HS-27A (cell line): ENCODE measurements around the gene ACKR1.
A peak's percentile ranks its signal among the peaks of the same experiment; 100 is the strongest.

ENCODE experiments used
- DNase-seq: peaks from one replicate; pipeline ENCODE4 v3.0.0-alpha.2; 2012; ENCODE audit warnings: low read depth, missing footprints

ACKR1 gene

DNA sequence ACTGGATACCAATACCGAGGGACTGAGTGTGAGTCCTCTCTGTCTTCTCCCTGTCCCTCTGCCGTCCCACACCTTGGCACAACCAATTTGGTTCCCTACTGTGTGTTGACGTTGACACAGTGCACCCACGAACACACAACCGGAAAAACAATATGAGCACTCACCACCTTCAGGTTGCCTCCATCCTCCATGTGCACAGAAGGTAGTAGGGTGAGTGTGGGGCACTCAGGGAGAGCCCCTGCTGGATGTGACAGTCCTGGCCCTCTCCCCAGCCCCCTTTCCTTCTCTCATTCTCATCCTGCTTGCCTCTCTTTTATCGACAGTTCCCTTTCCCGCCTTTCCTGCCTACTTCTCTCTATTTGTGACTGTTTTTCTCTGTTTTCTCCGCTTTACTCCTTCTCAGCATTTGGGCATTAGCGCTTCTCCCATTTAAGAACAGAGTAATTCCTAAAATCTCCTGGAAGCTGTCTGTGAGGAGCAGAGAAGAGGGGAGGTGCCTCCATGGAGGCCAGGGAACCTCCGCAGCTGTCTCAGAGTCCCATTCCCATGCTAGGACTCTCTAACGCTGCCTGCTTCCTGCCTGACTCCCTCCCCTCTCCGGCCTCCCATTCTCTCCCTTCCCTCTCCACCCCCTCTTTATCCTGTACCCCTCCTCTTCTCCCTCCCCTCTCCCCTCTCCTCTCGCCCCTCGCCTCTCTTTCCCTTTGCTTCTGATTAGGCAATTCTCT lies 16.9 kb upstream of the ACKR1 start:
- DNase-seq, result no peak

DNA sequence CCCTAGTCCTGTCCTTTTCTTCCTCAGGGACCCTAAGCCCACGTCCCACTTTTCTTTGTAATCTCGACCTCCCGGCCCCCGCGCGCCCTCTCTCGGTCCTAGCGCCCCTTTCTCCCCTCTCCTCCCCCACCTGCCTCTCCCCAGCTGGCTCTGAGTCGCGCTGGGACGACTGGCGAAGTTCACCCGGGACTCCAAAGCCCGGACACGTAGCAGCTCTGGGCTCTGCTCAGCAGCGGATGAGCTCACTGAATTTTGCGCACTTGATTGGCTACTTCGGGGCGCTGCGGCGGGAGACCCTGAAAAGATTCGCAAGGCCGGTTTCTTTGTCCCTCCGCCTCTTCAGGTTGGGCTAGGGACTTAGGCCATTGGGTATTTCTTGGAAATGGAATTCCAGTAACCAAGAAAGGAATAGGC lies 16.3 kb upstream of the ACKR1 start:
- DNase-seq, result no peak

DNA sequence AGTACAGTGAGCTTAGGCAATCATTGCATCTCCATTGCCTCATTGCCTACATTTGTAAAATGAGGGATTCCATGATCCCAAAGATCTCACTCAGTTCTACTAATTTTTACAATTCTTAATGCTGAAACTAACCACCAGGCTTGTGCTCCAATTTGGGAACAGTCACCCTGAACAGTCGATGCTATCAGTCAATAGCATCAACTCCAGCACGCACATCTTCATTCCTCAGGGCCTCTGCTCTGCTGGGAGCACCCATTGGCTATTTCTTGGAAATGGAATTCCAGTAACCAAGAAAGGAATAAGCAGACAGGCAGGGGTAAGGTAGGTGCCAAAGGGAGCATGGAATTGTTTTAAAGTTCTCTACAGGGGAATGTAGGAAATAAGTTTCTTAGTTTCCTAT lies 14.2 kb upstream of the ACKR1 start:
- DNase-seq, result no peak

DNA sequence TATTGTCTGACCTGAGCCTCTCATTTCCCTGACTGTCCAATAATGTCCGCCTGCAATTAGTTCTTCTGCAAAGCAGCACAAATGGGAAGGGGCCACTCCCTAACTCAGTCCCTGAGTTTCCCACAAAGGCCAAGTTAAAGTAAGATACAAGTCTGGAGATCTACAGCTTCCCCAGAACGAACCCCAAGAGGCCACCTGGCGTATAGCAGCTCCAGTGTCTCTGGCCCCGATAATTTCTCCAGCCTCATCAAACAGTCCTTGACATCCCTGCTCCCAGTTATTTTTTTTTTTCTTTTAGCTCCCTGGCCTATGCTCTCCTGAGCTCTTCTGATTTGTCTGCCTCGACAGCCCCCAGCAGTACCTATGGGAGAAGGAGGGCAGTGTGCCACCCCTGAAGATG lies 8.1 kb upstream of the ACKR1 start:
- no peak for DNase-seq

DNA sequence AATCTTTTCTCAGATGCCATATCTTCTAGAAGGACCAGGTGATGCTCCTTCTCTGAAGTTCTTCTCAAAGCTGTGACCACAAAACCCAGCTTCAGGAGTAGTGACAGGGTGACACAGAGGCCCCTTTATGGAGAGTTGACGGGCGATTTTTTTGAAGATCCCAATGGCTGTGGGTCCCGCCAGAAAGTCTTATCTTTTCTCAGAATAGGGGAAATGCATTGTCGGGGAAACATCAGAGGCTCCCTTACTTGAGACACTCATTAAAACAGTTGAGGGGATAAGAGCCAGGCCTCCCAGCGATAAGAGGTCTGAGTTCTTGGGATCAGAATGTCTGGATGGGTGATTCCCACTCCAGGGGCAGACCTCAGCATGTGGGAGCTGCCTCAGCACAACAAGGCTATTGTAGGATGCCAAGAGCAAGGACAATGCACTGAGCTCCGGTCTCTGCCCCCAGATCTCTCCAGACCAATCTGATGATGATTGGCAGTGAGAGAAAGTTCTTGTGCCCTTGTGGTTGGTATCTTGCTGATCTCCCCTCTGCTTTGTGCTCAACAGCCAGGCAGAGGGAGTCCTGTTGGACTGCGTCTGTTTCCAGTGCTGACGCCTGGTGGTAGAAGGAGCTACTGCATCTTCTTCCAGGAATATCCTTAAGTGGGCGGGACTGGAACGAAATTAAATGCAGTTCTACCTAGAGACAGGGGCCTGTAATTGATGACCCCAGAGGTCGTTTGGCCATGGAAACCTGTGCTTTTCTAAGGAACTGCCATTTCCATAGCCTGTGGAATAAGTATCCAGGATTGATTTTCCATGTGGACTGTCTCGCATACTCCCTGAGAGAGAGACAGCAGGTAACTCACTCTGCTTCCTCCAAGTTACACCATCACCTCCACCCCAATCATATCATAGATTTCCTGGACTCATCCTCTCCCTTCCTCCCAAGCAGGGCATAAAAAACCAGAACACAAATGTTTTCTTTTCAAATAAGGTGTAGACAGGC lies 6.8 kb upstream of the ACKR1 start:
- peak; percentile 31 for DNase-seq

DNA sequence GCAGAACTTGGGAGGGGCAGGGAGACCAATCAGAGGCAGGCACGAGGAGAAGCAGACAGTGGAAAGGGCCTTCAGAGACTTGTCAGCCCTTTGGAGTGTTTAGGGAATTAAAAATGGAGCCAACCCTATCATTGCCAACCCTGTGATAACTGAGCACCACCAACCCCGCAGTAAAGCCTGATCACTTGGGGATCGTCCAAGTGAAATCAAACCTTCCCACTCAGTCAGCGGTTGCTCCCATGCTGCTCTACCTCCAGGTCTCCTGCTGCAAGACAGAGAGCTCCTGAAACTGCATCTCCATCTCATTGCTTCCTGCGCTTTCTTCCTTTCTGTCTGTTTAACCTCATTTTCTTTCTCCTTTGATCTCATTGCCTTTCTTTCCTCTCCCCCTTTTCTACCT lies 4.8 kb upstream of the ACKR1 start:
- DNase-seq, result no peak

DNA sequence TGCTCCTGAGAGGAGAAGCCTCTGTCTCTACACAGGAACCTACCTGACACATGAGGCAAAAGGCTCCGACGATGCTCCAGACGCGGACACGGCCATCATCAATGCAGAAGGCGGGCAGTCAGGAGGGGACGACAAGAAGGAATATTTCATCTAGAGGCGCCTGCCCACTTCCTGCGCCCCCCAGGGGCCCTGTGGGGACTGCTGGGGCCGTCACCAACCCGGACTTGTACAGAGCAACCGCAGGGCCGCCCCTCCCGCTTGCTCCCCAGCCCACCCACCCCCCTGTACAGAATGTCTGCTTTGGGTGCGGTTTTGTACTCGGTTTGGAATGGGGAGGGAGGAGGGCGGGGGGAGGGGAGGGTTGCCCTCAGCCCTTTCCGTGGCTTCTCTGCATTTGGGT lies 3.9 kb upstream of the ACKR1 start:
- DNase-seq, result no peak

DNA sequence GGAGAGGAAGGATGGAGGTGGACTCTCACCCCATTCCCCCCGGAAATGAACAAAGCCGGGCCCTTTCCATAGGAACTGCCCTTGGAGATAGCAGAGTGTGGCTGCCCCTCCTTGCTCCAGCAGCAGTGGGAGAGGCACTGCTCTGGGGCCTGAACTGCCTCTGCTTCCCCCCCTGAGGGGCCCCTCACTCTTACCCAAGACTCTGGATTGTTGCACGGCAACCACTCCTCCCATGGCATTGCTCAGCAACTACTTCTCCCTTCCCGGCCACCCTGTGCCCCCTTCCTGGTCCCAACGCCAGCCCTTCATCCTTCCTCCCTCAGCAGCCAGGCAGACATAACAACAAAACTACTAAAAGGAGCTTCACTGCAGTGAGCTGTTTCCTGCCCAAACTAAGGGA lies 3.0 kb upstream of the ACKR1 start:
- DNase-seq, result no peak

DNA sequence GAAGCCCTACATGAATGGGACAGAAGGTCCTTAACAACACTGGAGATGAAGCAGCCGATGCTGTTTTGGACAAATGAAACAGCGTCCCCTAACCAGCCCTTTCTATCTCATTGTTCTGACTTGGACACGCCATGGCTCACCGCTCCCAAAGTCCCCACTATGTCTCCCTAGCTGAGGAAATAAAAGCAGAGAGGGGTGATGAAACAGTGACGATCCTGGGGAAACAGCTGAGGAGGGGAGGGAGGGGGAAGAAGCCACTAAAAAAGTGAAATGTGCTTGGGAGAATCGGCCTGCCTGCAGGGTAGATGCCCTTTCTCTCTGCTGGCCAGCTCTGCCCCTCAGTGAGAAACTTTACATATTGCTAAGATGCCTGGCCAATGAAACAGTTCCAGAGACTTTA lies 1.1 kb upstream of the ACKR1 start:
- DNase-seq, result no peak

DNA sequence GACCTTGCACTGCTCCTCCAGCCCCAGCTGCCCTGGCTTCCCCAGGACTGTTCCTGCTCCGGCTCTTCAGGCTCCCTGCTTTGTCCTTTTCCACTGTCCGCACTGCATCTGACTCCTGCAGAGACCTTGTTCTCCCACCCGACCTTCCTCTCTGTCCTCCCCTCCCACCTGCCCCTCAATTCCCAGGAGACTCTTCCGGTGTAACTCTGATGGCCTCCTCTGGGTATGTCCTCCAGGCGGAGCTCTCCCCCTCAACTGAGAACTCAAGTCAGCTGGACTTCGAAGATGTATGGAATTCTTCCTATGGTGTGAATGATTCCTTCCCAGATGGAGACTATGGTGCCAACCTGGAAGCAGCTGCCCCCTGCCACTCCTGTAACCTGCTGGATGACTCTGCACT lies 550 bp downstream of the ACKR1 start:
- no peak for DNase-seq

DNA sequence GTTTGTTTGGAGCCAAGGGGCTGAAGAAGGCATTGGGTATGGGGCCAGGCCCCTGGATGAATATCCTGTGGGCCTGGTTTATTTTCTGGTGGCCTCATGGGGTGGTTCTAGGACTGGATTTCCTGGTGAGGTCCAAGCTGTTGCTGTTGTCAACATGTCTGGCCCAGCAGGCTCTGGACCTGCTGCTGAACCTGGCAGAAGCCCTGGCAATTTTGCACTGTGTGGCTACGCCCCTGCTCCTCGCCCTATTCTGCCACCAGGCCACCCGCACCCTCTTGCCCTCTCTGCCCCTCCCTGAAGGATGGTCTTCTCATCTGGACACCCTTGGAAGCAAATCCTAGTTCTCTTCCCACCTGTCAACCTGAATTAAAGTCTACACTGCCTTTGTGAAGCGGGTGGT lies 1.4 kb downstream of the ACKR1 start:
- no peak for DNase-seq

DNA sequence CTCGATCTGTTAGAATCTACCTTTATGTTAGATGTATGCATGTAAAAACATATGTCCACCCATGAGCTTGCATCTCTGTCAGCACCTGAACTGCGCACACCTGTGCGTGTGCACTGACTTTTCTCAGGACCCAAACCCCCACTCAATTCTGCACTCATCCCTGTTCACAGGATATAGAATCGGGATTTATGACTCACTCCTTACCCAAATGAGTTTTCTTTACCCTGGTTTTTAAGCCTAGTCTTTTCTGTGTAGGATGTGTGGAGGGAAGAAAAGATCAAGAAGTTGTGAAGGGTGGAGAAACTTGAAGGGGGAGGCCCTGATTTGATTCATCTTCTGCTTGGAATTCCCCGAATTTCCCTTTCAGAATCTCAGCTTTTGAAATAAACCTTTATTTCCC lies 2.4 kb downstream of the ACKR1 start:
- no peak for DNase-seq

DNA sequence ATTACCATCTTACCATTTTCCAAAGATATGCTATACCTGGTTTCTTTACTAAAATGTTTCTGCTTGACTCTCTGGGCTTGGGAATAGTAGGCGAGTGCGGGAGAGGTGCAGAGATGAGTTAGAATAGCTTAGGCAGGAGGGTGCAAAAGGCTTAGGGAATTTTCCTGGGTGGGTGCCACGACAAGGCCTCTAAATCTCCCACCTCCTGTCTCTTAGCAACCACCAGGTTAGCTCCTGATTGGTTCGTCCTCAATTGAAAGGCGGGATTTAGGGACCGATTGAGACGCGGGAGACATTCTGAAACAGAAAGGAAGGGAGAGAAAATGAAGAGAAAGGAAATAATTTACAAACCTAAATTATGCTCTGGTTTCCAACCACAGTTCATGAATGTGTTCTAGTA lies 3.1 kb downstream of the ACKR1 start:
- no peak for DNase-seq

DNA sequence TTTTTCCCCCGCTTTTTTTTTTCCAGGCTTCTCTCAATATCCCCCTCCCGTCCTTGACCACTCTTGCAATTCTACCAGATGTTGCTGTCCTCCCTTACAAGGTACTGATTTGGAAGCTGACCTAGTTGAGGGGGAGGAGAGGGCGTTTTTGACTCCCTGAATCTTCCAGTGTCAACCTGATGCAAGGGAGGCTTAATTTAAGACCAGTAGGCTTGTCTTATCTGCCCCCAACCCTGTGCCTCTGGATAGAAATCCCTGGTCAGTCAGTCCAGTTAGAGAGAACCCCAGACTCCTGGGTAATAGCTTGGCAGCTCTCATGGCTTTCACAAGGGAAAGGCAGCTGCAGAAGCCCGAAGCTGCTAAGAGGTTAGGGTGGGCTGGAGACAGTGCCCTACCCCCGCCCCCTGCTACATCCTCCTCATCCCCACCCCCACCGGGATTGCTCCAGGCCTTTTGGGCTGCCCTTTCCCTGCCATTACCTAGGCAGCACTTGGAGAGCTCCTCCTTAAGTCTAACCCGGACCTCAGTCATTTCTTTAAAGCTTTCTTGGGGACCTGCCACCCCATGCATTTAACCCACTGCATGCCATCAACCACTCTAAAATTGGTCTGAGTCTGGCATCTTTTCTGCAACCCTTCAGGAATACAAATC lies 3.6 kb downstream of the ACKR1 start:
- DNase-seq, result no peak

DNA sequence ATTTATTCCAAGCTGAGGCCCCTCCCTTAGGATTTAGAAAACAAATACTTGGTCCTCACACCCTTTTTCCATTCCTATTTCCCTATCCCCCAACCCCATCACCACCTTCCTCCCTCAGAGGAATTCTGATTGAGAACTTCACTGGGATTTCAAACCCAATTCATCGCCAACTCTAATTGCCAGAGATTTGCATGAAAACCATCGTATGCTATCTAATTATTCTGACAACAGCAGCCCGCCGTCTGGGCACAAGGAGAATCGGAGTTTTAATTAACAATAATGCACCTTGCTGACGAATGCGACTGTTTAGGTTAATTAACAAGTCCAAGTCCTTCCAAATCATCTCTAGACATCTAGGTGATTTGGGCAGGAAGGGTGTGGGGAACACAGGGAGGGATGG lies 4.4 kb downstream of the ACKR1 start:
- DNase-seq, result no peak

DNA sequence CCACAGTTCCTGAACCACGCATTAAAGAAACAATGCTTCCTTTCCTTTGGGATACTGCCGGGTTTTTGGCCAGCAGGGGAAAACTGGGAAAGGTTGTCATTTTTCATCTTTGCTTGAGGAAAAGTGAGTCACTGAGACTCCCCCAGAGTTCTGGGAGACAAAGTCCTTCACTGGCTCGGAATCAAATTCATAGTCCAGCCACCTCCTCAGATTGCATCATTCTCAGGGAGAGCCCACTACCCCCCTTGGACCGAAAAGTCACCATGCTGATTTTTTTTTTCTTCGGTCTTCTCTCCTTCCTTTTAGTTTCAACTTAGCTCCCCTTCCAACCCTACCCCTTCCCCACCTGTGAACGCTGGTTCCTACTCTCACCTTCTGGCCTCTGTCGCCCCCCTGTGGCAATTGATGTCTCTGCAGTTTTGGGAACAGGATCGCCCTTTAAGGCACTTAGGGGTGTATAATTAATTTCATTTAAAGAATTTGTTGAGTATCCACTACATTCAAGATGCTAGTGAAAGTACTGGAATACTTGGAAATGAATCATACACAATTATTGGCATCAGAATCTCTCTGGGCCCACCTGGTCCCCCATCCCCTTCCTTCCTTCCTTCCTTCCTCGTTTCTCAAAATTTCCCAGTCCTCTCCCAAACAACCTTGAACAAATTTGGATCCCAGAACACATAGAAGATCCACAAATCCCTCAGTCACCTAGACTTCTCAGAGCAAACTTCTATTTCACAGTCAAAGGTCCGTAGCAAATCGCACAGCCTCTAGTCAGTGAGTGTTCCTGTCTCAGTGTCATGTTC lies 6.9 kb downstream of the ACKR1 start:
- DNase-seq, result no peak

DNA sequence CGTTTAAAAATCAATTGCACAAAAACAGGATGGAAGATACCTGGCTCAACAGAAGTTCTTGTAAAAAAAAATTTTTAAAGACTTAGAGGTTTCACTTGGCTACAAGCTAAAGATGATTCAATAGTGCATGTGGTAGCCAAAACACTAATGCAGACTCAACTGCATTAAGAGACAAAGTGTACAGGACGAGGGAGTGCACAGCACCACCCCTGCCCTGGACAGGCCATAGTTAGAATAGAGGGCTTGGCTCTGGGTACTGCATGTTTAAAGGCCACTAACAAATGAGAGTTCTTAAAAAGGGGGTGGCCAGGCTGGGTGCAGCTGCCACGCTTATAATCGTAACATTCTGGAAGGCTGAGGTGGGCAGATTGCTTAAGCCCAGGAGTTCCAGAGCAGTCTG lies 7.9 kb downstream of the ACKR1 start:
- DNase-seq, result no peak

DNA sequence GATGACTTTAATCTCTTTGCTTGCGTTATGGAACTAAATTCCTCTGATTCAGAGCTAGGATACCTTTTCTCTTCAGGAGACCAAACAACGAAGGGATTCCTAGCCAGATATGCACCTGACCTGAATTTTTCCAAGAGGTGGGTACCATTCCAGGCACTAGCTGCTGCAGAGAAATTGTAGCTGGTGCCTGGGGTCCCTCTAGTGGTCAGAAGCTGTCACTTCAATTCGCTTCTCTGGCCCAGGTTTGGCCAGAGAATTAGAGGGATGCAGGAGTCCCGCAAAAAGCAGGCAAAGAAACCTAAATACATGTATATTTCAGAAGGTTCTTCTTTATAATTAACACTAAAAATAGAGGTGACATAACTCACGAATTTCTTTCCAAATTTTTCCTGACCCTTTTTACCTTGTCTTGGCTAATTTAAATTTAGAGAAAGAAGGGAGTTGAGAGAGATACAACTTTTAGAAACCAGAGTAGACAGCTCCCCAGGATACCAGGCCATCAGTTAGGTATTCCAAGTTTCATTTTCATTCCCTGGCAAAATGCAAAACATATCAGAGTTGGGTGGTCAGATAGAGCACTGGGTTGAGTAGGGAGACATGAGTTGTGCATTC lies 9.6 kb downstream of the ACKR1 start:
- no peak for DNase-seq

DNA sequence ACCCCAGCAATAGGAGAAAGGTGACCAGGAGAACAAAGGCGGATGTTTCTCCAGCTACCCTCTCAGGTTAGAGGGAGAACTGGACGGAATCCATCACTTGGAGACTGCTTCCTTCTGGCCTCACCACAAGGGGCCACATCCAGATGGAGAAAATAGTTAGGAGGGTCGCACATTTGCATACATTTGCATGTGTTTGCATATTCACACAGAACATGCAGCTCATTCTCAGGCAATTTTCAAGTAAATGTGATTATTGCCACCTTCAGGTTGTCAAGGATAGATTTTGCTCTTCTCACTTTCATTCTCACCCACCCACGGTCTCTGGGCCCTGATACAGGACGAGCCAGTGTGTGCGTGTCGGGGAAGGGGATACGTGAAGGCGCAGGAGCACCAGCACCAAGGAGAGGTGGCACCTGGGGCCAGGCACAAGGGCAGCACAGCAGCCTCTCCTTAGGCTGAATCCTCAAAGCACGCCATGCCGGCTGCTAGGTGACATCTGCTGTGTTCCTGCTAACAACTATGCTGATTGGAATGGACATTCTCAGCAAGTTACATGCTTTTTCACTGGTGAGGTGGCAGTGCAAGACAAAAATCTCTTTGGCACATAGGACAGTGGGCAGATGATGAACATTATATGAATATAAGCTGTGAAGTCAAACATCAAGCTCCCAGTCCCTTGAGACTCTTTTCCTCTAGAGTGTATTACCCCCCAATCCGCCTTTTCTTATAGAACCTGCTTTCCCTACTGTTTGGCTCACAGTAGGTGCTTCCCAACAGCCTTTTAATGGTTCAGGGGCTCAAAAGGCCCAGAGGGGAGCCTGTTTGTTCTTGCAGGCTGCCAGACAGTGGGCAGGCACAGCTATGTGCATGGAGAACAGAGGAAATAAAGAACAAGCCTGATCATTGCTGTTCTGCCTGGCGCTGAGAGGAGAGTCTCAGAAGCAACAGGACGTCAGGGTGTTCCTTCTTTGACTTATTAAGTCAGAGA lies 14.3 kb downstream of the ACKR1 start:
- no peak for DNase-seq
